Measurements from ENCODE around the gene GBP1.
"Not testable (repeated sequence)": the region's sequence is repeated elsewhere in the genome, so short reads cannot be mapped to it uniquely, and the experiment has no call there.

Gene GBP1

GRCh38 chr1:89042491-89042890 lies 22.5 kb downstream of the GBP1 start:
- no peak for DNase-seq
- no peak overlapping the region for H3K4me3 ChIP-seq (ENCODE audit: low read depth, low read length)
- TF ChIP-seq, protein P1, sequence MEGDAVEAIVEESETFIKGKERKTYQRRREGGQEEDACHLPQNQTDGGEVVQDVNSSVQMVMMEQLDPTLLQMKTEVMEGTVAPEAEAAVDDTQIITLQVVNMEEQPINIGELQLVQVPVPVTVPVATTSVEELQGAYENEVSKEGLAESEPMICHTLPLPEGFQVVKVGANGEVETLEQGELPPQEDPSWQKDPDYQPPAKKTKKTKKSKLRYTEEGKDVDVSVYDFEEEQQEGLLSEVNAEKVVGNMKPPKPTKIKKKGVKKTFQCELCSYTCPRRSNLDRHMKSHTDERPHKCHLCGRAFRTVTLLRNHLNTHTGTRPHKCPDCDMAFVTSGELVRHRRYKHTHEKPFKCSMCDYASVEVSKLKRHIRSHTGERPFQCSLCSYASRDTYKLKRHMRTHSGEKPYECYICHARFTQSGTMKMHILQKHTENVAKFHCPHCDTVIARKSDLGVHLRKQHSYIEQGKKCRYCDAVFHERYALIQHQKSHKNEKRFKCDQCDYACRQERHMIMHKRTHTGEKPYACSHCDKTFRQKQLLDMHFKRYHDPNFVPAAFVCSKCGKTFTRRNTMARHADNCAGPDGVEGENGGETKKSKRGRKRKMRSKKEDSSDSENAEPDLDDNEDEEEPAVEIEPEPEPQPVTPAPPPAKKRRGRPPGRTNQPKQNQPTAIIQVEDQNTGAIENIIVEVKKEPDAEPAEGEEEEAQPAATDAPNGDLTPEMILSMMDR (IDR thresholded peaks at IDR 0.05; ENCODE audit: low read depth, low read length, missing control alignments) = no peak
- in situ Hi-C loops (cut with HindIII; ENCODE audit: low pct_ligation_motif_present, low sequenced_read_pairs) = no loop called here
- no peak overlapping the region for H3K27ac ChIP-seq
- H3K27me3 ChIP-seq (replicated peaks) = no peaks in the 10 kb centered on the region
- no peaks in the 10 kb centered on the region for H3K36me3 ChIP-seq (replicated peaks)

- no peak overlapping the region for H3K4me3 ChIP-seq (ENCODE audit: low read depth, low read length)
- no peaks in the 10 kb centered on the region for H3K36me3 ChIP-seq (replicated peaks)
- TF ChIP-seq, protein P1 (IDR thresholded peaks at IDR 0.05; ENCODE audit: low read depth, low read length, missing control alignments) = no peak
- no peak overlapping the region for H3K27ac ChIP-seq
- no peaks in the 10 kb centered on the region for H3K27me3 ChIP-seq (replicated peaks)
- in situ Hi-C loops (cut with HindIII; ENCODE audit: low pct_ligation_motif_present, low sequenced_read_pairs) = no loop called here
- DNase-seq = no peak
Measured at GRCh38 chr1:89041721-89042120, 23.3 kb downstream of the GBP1 start.

GRCh38 chr1:89041119-89041641 lies 23.8 kb downstream of the GBP1 start:
- in situ Hi-C loops (cut with HindIII; ENCODE audit: low pct_ligation_motif_present, low sequenced_read_pairs) = no loop called here
- Histone ChIP-seq H3K27me3 (replicated peaks) (no peaks in the 10 kb centered on the region), H3K36me3 (replicated peaks) (no peaks in the 10 kb centered on the region), H3K27ac (no peak overlapping the region), H3K4me3 (ENCODE audit: low read depth, low read length) (no peak overlapping the region)
- TF ChIP-seq, protein P1 (IDR thresholded peaks at IDR 0.05; ENCODE audit: low read depth, low read length, missing control alignments) = no peak
- DNase-seq = peak; percentile 51

- no peaks in the 10 kb centered on the region for H3K36me3 ChIP-seq (replicated peaks)
- no peak overlapping the region for H3K27ac ChIP-seq
- DNase-seq = no peak
- no peaks in the 10 kb centered on the region for H3K27me3 ChIP-seq (replicated peaks)
- TF ChIP-seq, protein P1 (IDR thresholded peaks at IDR 0.05; ENCODE audit: low read depth, low read length, missing control alignments) = no peak
- in situ Hi-C loops (cut with HindIII; ENCODE audit: low pct_ligation_motif_present, low sequenced_read_pairs) = no loop called here
- no peak overlapping the region for H3K4me3 ChIP-seq (ENCODE audit: low read depth, low read length)
Measured at GRCh38 chr1:89040315-89040626, 24.7 kb downstream of the GBP1 start.

DNA sequence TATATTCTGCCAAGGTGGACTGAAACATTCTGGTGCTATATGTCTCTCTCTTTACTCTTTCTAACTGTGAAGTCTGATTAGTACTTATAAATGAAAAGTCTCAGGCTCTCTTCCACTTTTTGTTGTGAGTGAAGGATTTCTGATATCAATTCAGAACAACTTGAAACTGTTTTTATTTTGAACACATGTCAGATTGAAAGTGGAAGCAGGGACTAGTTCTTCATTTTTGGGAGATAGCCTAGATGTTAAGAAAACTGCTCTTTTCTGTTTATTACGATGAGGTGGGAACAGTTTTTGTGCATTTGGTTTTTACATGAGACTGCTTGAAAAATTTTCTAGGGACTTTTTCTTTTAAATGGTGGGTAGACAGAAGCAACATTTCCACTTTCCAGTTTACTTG lies 27.8 kb downstream of the GBP1 start:
- DNase-seq = no peak
- H3K27me3 ChIP-seq (replicated peaks) = no peaks in the 10 kb centered on the region
- in situ Hi-C loops (cut with HindIII; ENCODE audit: low pct_ligation_motif_present, low sequenced_read_pairs) = no loop called here
- H3K4me3 ChIP-seq (ENCODE audit: low read depth, low read length) = no peak overlapping the region
- no peaks in the 10 kb centered on the region for H3K36me3 ChIP-seq (replicated peaks)
- H3K27ac ChIP-seq = no peak overlapping the region
- TF ChIP-seq, protein P1 (IDR thresholded peaks at IDR 0.05; ENCODE audit: low read depth, low read length, missing control alignments) = no peak

GRCh38 chr1:89035080-89035479 lies 29.9 kb downstream of the GBP1 start:
- in situ Hi-C loops (cut with HindIII; ENCODE audit: low pct_ligation_motif_present, low sequenced_read_pairs) = no loop called here
- H3K36me3 ChIP-seq (replicated peaks) = no peaks in the 10 kb centered on the region
- H3K4me3 ChIP-seq (ENCODE audit: low read depth, low read length) = no peak overlapping the region
- TF ChIP-seq, protein P1 (IDR thresholded peaks at IDR 0.05; ENCODE audit: low read depth, low read length, missing control alignments) = no peak
- no peak for DNase-seq
- H3K27ac ChIP-seq = no peak overlapping the region
- H3K27me3 ChIP-seq (replicated peaks) = no peaks in the 10 kb centered on the region

GRCh38 chr1:89034004-89034403 lies 31.0 kb downstream of the GBP1 start:
- DNase-seq; H3K27ac ChIP-seq; H3K4me3 ChIP-seq (ENCODE audit: low read depth, low read length); H3K36me3 ChIP-seq (replicated peaks); in situ Hi-C loops (cut with HindIII; ENCODE audit: low pct_ligation_motif_present, low sequenced_read_pairs); H3K27me3 ChIP-seq (replicated peaks): not testable (repeated sequence)

GRCh38 chr1:89029051-89029450 lies 36.0 kb downstream of the GBP1 start:
- H3K36me3 ChIP-seq (replicated peaks); H3K27ac ChIP-seq; H3K4me3 ChIP-seq (ENCODE audit: low read depth, low read length); H3K27me3 ChIP-seq (replicated peaks); in situ Hi-C loops (cut with HindIII; ENCODE audit: low pct_ligation_motif_present, low sequenced_read_pairs); DNase-seq: not testable (repeated sequence)

Measured in brain microvascular endothelial cell (primary cell).